CD4-positive, alpha-beta T cell (primary cell): Measurements from ENCODE around the gene BANP. TPM values are rescaled to one million over a fixed set of nuclear protein-coding genes. Genes with fewer than 3 reads are reported as not detected.

Source experiments
- ATAC-seq: fragments of 200-7000 bp; cut with Tn5 transposase; one replicate; pipeline ENCODE4 v1.10.0; 2022; ENCODE audit warnings: mild to moderate bottlenecking; ENCODE audit not compliant: poor library complexity
- CTCF ChIA-PET: fragments of 350-600 bp; sonication (Branson Sonifier 250); formaldehyde crosslinking; loops from one replicate; lab custom pipeline; 2021; ENCODE audit warnings: antibody characterized with exemption, inconsistent platforms; lab: Charles Lee
- POLR2A ChIA-PET: fragments of 350-600 bp; sonication (Branson Sonifier 250); formaldehyde crosslinking; loops from one replicate; lab custom pipeline; 2021; ENCODE audit warnings: antibody characterized with exemption, inconsistent platforms; lab: Charles Lee
- DNase-seq, 14 experiments: peaks; one replicate each; pipeline ENCODE4 v3.0.0-alpha.2; 2013 to 2020; ENCODE audit warnings: mixed read lengths in 2 of 14
- H3K27ac ChIP-seq, 2 donors: one replicate each; pipeline versions ENCODE4 v1.5.1 to v1.7.0; 2013; ENCODE audit warnings: low read length in 2 of 2, low read depth in 1 of 2, mild to moderate bottlenecking in 1 of 2
- H3K27me3 ChIP-seq, 2 experiments: 1 replicate in 1 of 2; 2 replicates in 1 of 2; pipeline versions ENCODE4 v1.6.1 to v1.7.0; 2013; ENCODE audit warnings: low read length in 2 of 2, control low read depth in 1 of 2, mild to moderate bottlenecking in 1 of 2, moderate library complexity in 1 of 2; ENCODE audit not compliant: insufficient read depth in 2 of 2, control insufficient read depth in 1 of 2
- H3K36me3 ChIP-seq: one replicate; pipeline ENCODE4 v1.6.1; 2013; ENCODE audit warnings: low read length, control low read depth; ENCODE audit not compliant: insufficient read depth
- H3K4me1 ChIP-seq: one replicate; pipeline ENCODE4 v1.6.1; 2013; ENCODE audit warnings: low read length, control low read depth; ENCODE audit not compliant: insufficient read depth
- H3K4me3 ChIP-seq: one replicate; pipeline ENCODE4 v1.5.1; 2013; ENCODE audit warnings: mild to moderate bottlenecking, low read length, moderate library complexity
- H3K9me3 ChIP-seq, 2 experiments: 1 replicate in 1 of 2; 2 replicates in 1 of 2; pipeline versions ENCODE4 v1.6.1 to v1.7.0; 2013; ENCODE audit warnings: low read length in 2 of 2, mild to moderate bottlenecking in 2 of 2, control low read depth in 1 of 2, moderate library complexity in 1 of 2; ENCODE audit not compliant: control insufficient read depth in 1 of 2, insufficient read depth in 1 of 2
- H3K27ac Mint-ChIP-seq: one replicate; pipeline ENCODE4 v1.8.0; 2020; ENCODE audit warnings: mixed read lengths
- H3K27me3 Mint-ChIP-seq: one replicate; pipeline ENCODE4 v1.8.0; 2021; ENCODE audit warnings: mixed read lengths
- H3K36me3 Mint-ChIP-seq: one replicate; pipeline ENCODE4 v1.8.0; 2021; ENCODE audit warnings: low read depth, mixed read lengths
- H3K4me1 Mint-ChIP-seq: one replicate; pipeline ENCODE4 v1.8.0; 2021; ENCODE audit warnings: low read depth, mixed read lengths
- H3K4me3 Mint-ChIP-seq: one replicate; pipeline ENCODE4 v1.8.0; 2020; ENCODE audit warnings: mild to moderate bottlenecking, mixed read lengths
- H3K9me3 Mint-ChIP-seq: one replicate; pipeline ENCODE4 v1.8.0; 2020; ENCODE audit warnings: mixed read lengths
- intact Hi-C, 2 experiments: fragments of 100-400 bp; cut with DNase I in 1 of 2; cut with micrococcal nuclease in 1 of 2; formaldehyde crosslinking; loops; one replicate each; pipeline versions ENCODE4 v1.15.1 to v1.9.0; 2023 to 2025; cut with DNase I, micrococcal nuclease
- total RNA-seq, 174 experiments: library from RNA in 2 of 174; stranded (reverse) in 2 of 174; gene quantifications; one replicate each; pipeline ENCODE4 v1.2.3 and lab custom pipeline; 2021 to 2026
- TF ChIP-seq, protein P1 (sequence below): fragments of 200-600 bp; IDR thresholded peaks from one replicate; pipeline ENCODE4 v1.8.0; 2022; ENCODE audit warnings: antibody characterized with exemption, mild to moderate bottlenecking

Gene BANP
- total RNA-seq, 2 experiments from 2014 or later, result 57.5 to 58.6 TPM

DNA sequence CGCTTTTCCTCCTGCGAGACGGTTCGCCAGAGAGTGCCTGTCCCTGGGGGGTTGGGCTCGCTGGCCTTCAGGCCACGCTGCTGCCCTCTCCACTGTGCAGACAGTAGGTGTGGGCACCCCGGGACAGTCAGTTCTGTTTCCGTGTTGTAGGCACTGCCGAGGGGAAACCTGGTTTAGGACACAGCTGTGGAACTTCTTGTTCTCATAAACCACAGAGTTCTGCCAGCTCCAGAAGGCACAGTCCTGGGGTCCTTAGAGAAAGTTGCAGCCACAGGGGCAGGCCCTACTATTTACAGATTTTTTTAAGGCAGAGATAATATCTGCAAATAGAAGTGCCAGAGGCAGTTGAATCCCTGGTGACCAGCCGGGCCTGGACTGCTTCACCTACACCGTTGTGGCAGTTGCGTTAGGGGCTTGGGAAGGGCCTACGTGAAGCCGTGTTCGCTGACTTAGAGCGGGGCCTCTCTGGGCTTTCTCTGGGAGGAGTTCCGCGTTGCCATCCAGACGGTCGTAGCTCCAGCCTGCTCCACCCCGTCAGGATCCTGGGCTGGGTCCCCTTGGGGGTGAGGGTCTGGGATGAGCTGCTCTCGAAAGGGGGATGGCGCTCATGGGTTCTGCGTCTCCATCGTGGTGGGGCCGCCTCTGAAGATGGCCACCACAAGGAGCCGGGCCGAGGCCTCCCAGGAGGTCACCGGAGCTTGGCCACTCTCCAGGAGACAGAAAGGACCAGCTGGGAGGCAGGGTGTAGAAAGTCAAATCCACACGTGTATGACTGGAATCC lies 126.3 kb downstream of the BANP start:
- no peaks in the 10 kb centered on the region for H3K4me1 ChIP-seq
- H3K36me3 ChIP-seq, result peaks cover 31% of the 10 kb centered on the region
- H3K27me3 Mint-ChIP-seq, result no peaks in the 10 kb centered on the region
- H3K4me3 ChIP-seq, result no peak overlapping the region
- no peaks in the 10 kb centered on the region for H3K4me1 Mint-ChIP-seq
- no peaks in the 10 kb centered on the region for H3K9me3 Mint-ChIP-seq
- intact Hi-C loops, result no loop called here
- no peak overlapping the region for H3K27ac ChIP-seq
- CTCF ChIA-PET, result no interaction called here
- H3K4me3 Mint-ChIP-seq, result no peak overlapping the region
- ATAC-seq, result no peak
- POLR2A ChIA-PET, result no interaction called here
- H3K9me3 ChIP-seq, result no peaks in the 10 kb centered on the region
- peaks cover 43% of the 10 kb centered on the region for H3K36me3 Mint-ChIP-seq
- DNase-seq, result peak in 1 of 14 experiments; percentile 4
- H3K27ac Mint-ChIP-seq, result no peak overlapping the region
- TF ChIP-seq, protein P1, sequence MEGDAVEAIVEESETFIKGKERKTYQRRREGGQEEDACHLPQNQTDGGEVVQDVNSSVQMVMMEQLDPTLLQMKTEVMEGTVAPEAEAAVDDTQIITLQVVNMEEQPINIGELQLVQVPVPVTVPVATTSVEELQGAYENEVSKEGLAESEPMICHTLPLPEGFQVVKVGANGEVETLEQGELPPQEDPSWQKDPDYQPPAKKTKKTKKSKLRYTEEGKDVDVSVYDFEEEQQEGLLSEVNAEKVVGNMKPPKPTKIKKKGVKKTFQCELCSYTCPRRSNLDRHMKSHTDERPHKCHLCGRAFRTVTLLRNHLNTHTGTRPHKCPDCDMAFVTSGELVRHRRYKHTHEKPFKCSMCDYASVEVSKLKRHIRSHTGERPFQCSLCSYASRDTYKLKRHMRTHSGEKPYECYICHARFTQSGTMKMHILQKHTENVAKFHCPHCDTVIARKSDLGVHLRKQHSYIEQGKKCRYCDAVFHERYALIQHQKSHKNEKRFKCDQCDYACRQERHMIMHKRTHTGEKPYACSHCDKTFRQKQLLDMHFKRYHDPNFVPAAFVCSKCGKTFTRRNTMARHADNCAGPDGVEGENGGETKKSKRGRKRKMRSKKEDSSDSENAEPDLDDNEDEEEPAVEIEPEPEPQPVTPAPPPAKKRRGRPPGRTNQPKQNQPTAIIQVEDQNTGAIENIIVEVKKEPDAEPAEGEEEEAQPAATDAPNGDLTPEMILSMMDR, result no peak
- H3K27me3 ChIP-seq, result no peaks in the 10 kb centered on the region

DNA sequence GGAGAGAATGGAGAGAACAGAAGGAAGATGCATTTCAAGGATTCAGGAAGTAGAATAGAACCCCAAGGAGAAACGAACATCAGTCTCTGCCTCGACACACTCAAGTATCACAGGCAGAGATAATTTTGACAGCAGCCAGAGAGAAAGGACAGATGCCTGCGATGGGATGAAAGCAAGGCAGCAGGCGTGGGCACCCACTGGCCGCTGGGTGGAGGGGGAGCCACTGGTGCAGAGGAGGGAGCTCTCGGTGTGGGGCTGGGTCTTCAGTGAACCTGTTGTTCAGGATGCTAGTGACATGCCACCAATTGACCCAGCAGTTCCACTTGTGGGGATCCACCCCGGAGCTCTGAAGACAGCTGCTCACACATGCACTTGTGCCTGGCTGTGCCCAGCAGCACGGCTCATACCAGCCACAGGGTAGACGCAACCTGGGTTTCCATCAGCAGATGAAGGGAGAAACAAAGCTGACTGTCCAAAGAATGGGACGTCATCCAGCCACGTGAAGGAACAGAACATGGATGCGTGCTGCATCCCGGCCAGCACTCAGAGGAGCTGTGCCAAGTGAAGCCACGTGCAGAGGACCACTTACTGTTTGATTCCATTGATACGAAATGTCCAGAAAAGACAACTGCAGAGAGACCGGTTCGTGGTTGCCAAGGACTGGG lies 127.0 kb downstream of the BANP start:
- ATAC-seq, result no peak
- Mint-ChIP-seq H3K4me1 (no peaks in the 10 kb centered on the region), H3K4me3 (no peak overlapping the region), H3K27ac (no peak overlapping the region), H3K27me3 (no peaks in the 10 kb centered on the region), H3K9me3 (no peaks in the 10 kb centered on the region), H3K36me3 (peaks cover 43% of the 10 kb centered on the region)
- Histone ChIP-seq H3K4me1 (no peaks in the 10 kb centered on the region), H3K27ac (no peak overlapping the region), H3K9me3 (no peaks in the 10 kb centered on the region), H3K4me3 (no peak overlapping the region), H3K27me3 (no peaks in the 10 kb centered on the region), H3K36me3 (peaks cover 27% of the 10 kb centered on the region)
- TF ChIP-seq, protein P1, result no peak
- DNase-seq, result no peak
- ChIA-PET CTCF (no interaction called here), POLR2A (no interaction called here)
- intact Hi-C loops, result no loop called here

DNA sequence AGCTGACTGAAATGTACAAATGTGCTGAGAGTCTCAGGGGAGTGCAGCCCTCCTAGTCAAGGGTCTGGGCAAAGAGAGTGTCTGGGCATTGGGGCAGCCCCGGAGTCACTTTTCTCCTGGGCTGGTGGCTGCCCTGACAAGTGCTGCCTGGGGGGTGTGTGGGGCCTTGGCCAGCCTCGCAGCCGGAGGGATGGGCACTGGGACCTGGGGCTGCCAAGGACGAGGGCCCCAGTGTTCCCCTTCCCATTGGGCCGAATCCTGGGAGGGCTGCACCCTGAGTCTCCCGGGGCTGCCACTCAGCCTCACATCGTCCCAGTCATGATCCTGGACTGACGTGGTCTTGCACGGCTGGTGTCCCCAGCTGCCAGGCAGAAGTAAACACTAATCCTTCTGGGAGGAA lies 132.3 kb downstream of the BANP start:
- POLR2A ChIA-PET, result no interaction called here
- no peak for ATAC-seq
- Histone ChIP-seq H3K27me3 (no peaks in the 10 kb centered on the region), H3K9me3 (no peaks in the 10 kb centered on the region), H3K27ac (no peak overlapping the region), H3K4me1 (no peaks in the 10 kb centered on the region), H3K36me3 (peaks cover 6% of the 10 kb centered on the region), H3K4me3 (no peak overlapping the region)
- CTCF ChIA-PET, result no interaction called here
- DNase-seq, result no peak
- Mint-ChIP-seq H3K36me3 (peaks cover 7% of the 10 kb centered on the region), H3K27ac (no peak overlapping the region), H3K27me3 (no peaks in the 10 kb centered on the region), H3K4me1 (no peaks in the 10 kb centered on the region), H3K9me3 (no peaks in the 10 kb centered on the region), H3K4me3 (no peak overlapping the region)
- TF ChIP-seq, protein P1, result no peak
- intact Hi-C loops, result no loop called here
